Stimulated activated CD4-positive, alpha-beta T cell treated with anti-CD3 and anti-CD28 coated beads, Interleukin-12 subunit alpha, Interleukin-12 subunit beta, amount 100 ng/mL, for 24 hours (primary cell): Measurements from ENCODE around the gene ZNF513.
"Not testable (repeated sequence)": the region's sequence is repeated elsewhere in the genome, so short reads cannot be mapped to it uniquely, and the experiment has no call there.

Source experiments
- DNase-seq, 2 experiments: peaks; one replicate each; pipeline ENCODE4 v3.0.0-alpha.2; 2020; ENCODE audit warnings: low read depth in 2 of 2

ZNF513 gene, protein sequence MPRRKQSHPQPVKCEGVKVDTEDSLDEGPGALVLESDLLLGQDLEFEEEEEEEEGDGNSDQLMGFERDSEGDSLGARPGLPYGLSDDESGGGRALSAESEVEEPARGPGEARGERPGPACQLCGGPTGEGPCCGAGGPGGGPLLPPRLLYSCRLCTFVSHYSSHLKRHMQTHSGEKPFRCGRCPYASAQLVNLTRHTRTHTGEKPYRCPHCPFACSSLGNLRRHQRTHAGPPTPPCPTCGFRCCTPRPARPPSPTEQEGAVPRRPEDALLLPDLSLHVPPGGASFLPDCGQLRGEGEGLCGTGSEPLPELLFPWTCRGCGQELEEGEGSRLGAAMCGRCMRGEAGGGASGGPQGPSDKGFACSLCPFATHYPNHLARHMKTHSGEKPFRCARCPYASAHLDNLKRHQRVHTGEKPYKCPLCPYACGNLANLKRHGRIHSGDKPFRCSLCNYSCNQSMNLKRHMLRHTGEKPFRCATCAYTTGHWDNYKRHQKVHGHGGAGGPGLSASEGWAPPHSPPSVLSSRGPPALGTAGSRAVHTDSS

DNA sequence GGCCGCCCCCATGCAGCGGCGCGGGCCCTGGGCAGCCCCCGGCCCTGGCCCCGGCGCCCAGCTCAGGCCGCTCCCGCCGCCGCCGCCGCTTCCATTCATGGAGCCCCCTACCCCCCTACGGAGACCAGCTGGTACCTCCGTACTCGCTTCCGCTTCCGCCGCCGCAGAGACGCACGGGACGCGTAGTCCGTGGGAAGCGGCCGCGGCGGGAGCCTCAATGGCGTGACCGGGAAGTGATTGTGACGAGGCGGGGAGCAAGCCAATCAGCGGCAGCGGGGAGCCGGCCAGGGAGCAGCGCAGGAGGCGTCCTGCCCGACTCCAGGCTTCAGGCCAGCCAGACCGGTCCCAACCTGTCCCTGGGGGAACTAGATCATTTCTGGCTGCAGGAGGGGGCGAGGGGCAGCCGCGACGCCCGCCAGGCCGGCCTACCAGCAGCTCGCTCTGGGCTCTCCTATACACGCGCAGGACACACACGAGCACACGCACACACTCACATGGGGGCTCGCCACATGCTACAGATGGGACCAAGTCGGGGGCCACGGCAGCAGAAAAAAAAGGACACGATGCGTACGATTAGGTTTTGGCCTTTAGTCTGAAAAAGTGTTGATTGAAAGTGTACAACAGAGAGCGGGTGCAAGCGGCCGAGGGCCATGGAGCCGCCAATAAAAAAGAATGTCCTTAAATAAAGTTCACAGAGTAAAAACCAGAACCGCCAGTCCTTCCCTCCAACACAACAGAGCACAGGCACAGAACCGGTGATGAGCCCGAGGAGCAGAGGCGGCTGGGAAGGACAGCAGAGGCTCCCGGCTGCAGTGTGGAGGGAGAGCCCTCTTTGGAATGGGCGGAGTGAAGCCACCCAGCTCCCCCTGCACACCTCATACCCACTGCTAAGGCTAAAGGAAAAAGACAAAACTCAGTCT, at the start of gene ZNF513:
Gene ZNF513 (minus strand): TSS at position 109 of the 920 bp plus-strand sequence. CDS start 208 bp downstream, outside the sequence.
- peak; percentile 79 to 84 for DNase-seq

DNA sequence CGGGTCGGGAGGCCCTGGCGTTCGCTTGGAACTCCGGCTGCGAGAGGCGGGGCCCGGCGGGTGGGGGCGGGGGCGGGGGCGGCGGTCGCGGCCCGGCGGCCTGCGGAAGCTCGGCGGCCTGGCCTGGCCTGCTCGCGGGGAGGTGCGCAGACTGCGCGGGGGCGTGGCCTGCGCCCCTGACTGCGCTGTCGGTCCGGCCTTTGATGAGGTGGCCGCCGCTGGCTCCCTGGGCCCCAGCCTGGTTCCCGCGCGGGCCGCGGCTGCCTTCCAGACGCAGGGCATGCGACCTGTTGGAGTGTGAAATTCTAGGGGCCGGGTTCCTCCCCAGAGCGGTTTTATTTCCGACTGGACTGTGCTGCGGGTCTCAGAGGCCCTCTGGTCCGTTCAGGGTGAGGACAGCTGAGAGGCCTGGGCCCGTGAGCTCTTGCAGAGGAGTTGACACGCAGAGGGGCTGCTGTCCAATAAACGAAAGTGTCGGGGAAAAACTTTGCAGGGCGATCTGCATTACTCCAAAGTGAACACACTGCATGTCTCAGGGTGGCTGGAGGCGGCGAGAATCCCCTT, 48.5 kb upstream of the ZNF513 start:
- peak; percentile 48 to 68 for DNase-seq

DNA sequence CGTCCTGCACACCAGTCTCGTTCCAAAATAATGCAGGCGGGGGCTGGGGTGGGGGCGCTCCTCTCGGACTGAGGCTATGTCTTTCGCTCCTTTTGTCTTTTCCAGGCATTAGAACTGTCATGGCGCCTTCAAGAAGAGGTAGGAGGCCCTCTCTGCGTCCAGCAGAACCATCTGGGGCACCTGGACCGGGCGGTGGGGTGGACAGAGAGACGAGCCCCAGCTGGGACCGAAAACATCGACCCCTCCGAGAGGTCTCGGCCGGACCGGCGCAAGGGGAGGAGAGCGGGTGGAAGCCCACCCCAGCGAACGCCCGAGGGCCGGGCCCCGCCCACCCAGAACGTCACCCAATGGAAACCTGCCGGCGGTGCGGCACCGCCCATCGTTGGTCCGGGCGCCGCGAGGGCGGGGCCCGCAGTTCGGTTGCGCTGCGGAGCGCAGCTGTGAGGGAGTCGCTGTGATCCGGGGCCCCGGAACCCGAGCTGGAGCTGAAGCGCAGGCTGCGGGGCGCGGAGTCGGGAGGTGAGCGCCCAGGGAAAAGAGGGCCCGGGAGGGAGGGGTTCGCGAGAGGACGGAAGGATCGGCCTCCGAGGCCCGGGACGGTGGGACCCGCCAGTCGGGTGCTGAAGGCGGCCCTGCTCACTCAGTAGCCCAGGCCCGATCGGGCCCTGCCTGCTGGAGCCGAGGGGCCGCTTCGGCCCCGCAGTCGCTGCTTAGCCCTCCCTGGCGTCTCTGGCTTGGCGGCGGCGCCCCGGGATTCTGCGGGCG, 47.9 kb upstream of the ZNF513 start, which contains the start of gene NRBP1:
Gene NRBP1 (plus strand): TSS at position 419 of the 765 bp plus-strand sequence. CDS start 4,643 bp downstream, outside the sequence.
- DNase-seq, result peak; percentile 80 to 91

DNA sequence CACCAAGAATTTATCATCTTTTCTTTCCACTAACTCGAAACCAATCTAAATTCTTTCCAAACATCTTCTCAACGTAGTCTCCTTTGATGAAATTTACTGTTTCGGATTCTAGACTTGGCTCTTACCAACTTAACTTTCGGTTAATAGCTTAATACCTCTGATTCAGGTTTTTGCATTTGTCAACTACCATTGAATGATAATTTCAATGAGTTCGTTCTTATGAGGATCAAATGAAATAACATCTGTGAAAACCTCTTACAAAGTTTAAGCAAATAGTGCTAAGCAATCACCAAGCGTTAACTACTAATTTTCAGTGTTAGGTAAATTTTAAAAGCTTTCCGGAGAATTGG, 47.3 kb upstream of the ZNF513 start:
- DNase-seq, result no peak

DNA sequence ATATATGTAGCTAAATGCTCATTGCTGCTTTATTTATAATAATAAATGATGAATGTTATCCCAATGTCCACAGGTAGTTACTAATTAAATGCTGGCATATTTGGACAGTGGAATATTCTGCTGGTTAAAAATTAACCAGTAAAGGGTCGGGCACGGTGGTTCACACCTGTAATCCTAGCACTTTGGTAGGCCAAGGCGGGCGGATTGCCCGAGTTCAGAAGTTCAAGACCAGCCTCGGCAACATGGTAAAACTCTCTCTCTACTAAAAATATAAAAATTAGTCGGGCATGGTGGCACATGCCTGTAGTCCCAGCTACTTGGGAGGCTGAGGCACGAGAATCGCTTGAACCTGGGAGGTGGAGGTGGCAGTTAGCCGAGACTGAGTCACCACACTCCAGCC, 44.5 kb upstream of the ZNF513 start:
- not testable (repeated sequence) for DNase-seq

DNA sequence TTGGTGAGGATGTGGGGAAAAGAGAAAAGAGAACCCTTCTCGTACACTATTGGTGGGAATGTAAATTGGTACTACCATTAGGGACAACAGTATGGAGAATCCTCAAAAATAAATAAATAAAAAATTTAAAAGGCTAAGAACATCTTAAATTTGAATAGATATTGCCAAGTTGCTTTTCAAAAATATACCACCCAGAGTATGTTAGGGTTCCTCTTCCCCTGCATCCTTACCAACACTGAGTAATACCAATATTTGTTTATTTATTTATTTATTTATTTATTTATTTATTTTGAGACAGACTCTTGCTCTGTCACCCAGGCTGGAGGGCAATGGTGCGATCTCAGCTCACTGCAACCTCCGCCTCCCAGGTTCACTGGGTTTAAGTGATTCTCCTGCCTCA, 42.4 kb upstream of the ZNF513 start:
- DNase-seq, result no peak

DNA sequence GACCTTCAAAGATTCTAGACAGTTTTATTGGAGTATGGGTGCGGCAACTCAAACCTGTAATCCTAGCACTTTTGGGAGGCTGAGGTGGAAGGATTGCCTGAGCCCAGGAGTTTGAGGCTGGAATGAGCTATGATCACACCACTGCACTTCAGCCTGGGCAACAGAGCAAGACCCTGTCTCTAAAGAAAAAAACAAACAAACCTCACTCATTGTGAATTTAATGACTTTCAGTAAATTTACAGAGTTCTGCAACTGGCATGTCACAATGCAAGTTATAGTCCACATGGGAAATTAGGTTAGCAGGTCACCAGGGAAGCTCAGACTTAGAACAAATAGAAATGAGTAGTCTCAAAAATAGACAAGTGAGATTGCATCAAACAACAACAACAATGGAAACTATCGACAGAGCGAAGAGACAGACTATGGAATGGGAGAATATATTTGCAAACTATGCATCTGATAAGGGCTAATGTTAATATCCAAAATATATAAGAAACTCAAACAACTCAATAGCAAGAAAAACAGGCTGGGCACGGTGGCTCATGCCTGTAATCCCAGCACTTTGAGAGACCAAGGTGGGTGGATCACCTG, 41.2 kb upstream of the ZNF513 start:
- DNase-seq, result no peak

DNA sequence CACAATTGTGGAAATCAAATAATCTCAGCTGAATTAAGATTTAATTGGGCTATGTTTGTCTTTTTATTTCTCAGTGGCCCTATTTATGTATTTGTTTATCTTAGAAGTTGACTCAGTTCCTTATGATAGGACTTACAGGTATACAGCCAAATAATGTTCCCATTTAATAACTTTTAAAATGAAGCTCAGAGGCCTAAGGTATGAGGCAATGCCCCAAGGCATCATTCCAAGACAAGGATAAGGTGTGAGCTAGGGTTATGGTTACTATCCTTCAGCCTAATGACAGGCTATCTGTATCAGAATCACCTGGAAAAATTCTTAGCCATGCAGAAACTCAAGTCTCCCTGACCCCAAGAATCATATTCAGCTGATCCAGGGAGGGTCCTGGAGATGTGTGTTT, 40.5 kb upstream of the ZNF513 start:
- DNase-seq, result no peak

DNA sequence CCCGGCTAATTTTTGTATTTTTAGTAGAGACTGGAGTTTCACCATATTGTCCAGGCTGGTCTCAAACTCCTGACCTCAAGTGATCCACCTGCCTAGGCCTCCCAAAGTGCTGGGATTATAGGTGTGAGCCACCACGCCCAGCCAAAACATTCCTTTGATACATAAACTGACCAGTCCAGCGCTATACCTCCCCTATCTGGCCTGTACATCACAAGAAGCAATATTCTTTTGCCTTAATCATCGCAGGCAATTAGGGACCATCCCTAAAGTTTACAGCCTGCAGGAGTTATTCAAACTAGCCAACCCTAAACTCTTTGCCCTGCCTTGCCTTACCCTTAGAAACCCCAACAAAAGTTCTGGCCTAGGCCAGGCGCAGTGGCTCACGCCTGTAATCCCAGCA, 35.6 kb upstream of the ZNF513 start:
- no peak for DNase-seq

DNA sequence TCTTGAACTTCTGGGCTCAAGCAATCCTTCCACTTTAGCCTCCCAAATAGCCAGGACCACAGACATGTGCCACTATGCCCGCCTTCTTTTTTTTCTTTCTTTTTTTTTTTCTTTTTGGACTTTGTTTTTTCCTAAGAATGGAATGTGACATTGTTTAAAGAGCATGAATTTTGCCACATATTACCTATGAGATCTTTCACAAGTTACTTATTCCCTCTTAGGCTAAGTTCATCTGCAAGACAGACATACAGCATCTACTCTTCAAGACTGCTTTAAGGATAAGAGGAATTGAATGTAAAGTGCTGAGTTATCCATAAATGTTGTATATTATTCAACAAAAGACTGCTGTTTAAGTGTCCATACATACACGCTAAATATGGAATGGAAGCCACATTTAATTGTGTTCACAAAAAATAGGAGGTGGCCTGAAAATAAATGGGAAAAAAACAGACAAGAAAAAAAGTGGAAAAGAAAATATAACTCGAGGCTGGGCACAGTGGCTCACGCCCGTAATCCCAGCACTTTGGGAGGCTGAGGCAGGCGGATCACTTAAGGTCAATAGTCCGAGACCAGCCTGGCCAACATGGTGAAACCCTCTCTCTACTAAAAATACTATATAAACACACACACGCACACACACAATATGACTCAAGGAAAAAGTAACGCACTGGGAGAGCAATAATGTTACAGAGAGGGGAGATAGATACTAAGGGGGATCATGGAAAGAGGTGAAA, 32.1 kb upstream of the ZNF513 start:
- no peak for DNase-seq

DNA sequence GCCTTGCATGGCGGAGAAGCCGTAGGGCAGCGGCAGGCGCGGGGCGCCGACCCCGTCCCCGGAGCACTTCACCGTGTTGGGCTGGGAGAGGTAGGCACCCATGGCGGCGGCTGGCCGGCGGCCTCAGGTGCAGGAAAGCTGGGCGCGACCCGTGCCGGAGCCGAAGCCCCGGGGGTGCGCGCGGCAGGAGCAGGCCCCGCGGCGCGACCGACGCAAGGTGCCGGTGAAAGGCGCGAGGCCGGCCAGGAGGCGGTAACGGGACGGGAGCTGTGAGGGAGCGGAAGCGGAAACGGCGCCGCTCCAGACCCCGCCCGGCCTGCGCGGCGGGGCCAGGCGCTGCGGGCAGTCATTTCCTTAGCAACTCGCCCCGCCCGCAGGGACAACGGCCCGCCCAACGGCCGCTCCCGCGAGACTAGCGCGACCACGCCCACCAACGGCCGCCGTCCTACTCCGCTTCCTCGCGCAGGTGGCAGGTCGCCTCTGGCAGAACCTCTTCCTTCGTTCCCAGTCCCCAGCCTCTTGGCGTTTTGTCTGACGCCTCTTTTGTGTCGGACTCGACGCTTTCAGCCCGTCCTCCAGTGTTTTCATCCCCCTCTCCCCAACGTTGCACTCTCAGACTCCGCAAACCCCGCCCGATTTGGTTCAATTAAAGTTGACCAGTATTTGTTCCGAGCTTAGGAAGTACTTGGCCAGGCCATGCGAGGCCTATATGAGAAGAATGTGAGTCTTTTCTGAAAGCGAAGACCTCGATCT, 29.0 kb upstream of the ZNF513 start, which contains the start of gene PPM1G:
Gene PPM1G (minus strand): TSS at position 271 of the 753 bp plus-strand sequence. CDS start 169 bp downstream, at position 102.
- DNase-seq, result peak; percentile 94 to 97

DNA sequence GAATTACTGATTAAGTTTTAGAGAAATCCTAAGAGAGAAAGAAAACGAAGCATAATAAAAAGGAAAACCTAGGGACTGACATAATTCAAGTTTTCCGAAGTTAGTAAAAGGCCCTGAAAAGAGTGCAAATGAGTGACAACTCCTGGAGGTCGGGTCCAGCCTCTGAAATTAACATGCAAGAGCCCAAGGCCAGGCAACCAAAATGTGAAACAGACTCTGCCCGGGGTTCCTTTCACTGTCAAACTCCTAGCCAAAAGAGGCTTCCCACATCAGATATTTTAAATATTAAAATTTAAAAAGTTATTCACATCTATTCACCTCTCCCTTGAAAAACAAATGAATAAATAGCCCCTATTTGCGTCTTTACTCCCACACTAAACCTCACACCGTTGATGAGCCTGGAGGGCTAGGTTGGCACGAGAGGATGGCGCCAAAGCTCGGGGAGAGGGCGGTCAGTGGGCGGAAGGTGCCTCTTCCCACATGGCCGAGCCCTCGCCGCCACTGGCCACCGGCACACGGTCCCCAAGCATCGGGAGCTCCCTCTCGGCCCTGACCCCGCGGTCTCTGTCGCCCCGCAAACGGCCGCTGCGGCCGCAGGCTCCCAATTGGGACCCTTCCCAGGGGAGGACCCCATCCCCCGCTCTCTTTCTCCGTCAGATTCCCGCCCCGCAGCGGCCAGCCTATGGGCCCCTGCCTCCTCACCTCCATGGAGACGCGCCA, 28.2 kb upstream of the ZNF513 start:
- peak in 1 of 2 experiments; percentile 13 for DNase-seq

DNA sequence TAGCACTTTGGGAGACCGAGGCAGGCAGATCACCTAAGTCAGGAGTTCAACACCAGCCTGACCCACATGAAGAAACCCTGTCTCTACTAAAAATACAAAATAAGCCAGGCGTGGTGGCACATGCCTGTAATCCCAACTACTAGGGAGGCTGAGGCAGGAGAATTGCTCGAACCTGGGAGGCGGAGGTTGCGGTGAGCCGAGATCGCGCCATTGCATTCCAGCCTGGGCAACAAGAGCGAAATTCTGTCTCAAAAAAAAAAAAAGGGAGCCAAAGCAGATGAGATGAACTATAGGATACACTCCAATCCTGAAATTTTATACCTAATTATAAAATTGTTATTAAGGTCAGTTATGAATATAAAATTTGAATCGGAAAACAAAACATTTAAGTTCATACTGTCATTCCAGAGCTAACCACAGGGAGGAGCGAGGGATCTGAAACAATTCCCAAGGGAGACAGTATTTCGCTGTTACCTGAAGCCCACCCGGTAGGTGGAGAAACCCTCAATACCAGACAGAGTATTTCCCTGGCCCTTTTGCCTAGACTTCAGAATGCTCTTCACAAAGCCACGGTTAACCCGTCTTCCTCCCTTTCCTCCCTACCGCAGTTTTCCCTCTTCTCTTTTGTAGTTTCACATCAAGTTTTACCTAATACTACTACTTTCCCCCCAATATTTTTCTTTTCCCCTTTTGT, 27.4 kb upstream of the ZNF513 start:
- DNase-seq, result no peak

DNA sequence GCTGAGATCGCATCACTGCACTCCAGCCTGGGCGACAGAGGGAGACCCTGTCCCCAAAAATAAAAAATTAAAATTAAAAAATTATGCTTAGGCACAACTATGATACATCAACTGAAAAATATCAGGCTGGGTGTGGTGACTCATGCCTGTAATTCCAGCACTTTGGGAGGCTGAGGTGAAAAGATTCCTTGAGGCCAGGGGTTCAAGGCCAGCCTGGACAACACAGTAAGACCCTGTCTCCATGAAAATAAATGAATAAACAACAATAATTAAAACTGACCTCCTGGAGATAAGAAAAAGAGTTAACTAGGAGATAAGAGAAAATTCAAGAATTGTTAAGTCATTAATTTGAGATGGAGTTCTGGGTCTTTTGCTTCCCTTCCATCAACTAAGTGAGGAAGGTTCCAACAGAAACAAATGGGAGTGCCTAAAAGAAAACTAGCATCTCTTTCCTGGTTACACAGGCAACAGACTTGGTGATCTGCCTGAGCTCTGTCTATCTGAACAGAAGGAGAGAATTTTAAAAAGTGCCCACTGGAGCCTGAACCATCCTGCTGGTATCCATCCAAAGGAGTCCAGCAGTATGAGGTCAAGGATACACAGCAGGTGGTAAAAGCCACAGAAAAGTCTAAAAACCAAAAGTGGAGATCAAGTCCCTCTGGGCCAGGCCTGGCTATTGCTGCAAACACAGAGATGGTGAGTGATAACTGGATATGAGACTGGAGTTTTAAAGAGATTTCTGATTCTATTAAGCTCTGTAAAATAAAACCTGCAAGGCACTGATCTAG, 20.0 kb upstream of the ZNF513 start:
- DNase-seq, result no peak

DNA sequence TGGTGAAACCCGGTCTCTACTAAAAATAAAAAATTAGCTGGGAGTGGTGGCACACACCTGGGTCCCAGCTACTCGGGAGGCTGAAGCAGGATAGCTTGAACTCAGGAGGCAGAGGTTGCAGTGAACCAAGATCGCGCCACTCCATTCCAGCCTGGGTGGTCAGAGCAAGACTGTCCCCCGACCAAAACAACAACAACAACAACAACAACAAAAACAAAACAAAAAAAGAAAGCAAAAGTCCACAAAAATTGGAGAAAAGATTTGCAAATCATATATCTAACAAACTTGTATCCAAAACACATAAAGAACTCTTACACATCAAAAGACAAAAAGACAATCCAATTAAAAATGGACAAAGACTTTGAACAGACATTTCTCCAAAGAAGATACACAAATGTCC, 18.4 kb upstream of the ZNF513 start:
- DNase-seq, result no peak

DNA sequence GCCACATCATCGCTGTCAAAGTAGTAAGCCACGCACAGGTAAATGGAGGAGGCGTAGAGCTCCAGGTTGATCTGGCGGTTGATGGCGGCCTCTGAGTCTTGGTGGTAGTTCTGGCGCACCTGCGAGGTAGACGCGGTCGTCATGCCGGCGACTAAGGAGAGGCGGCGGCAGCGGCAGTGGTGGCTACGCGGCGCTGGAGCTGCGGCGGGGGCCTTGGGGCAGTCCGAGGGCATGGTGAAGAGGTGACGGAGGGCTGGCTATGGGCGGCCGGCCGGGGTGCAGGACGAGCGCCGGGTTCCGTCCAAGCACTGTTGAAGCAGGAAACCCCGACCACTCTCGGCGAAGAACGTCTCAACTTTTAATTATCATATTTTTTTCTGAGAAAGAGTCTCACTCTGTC, 12.7 kb upstream of the ZNF513 start:
- no peak for DNase-seq
